H1 (cell line): ENCODE results near the gene GALNTL6. TPM values are rescaled to one million over a fixed set of nuclear protein-coding genes. Genes with fewer than 3 reads are reported as not detected.
A peak's percentile ranks its signal among the peaks of the same experiment; 100 is the strongest.

ENCODE experiments used
- CTCF ChIA-PET: fragments of 300-600 bp; sonication (Branson Sonifier 250); formaldehyde crosslinking; loops from one replicate; lab custom pipeline; 2021; ENCODE audit not compliant: partially characterized antibody; lab: Charles Lee
- POLR2A ChIA-PET: fragments of 300-600 bp; sonication (Branson Sonifier 250); formaldehyde crosslinking; loops from one replicate; lab custom pipeline; 2021; ENCODE audit warnings: inconsistent platforms; ENCODE audit not compliant: partially characterized antibody; lab: Charles Lee
- DNase-seq, 2 experiments: peaks; one replicate each; pipeline versions ENCODE4 v3.0.0 to v3.0.0-alpha.2; 2010 to 2022; ENCODE audit warnings: low spot score in 2 of 2, low read depth in 1 of 2, mixed read lengths in 1 of 2
- FAIRE-seq: peaks from 2 replicates; lab custom pipeline; 2011; peaks lifted over from hg19 to GRCh38; lab: Jason Lieb, UNC
- H2AFZ ChIP-seq: 2 replicates; pipeline ENCODE4 v1.8.1; 2012; ENCODE audit warnings: low read length, inconsistent platforms
- H2AK5ac ChIP-seq: 2 replicates; pipeline ENCODE4 v1.6.1; 2013; ENCODE audit warnings: low read depth, low read length
- H2BK120ac ChIP-seq: replicated peaks from 2 replicates; pipeline ENCODE3; 2013; ENCODE audit warnings: low read depth, low read length, inconsistent platforms
- H2BK12ac ChIP-seq: 2 replicates; pipeline ENCODE4 v1.6.1; 2013; ENCODE audit warnings: low read depth, low read length
- H2BK15ac ChIP-seq: 2 replicates; pipeline ENCODE4 v1.6.1; 2013; ENCODE audit warnings: low read length
- H2BK20ac ChIP-seq: 2 replicates; pipeline ENCODE4 v1.6.1; 2013; ENCODE audit warnings: low read length
- H2BK5ac ChIP-seq: 2 replicates; pipeline ENCODE4 v1.6.1; 2013; ENCODE audit warnings: low read depth, low read length
- H3K14ac ChIP-seq: 2 replicates; pipeline ENCODE4 v1.6.1; 2013; ENCODE audit warnings: inconsistent platforms; ENCODE audit not compliant: insufficient read length
- H3K18ac ChIP-seq: 2 replicates; pipeline ENCODE4 v1.6.1; 2013; ENCODE audit warnings: low read length; ENCODE audit errors: extremely low read depth
- H3K23ac ChIP-seq: 2 replicates; pipeline ENCODE4 v1.6.1; 2013; ENCODE audit warnings: inconsistent platforms; ENCODE audit not compliant: insufficient read length
- H3K23me2 ChIP-seq: 2 replicates; pipeline ENCODE4 v1.6.1; 2013; ENCODE audit warnings: low read depth, low read length
- H3K27ac ChIP-seq: 2 replicates; pipeline ENCODE4 v1.6.1; 2011; ENCODE audit warnings: low read depth, low read length, inconsistent platforms
- H3K27me3 ChIP-seq, 4 experiments: replicated peaks in 1 of 4; 1 replicate in 1 of 4; 2 replicates in 3 of 4; pipeline versions ENCODE4 v1.6.1 to v1.8.1; 2011 to 2013; ENCODE audit warnings: low read length in 3 of 4, mild to moderate bottlenecking in 3 of 4, inconsistent platforms in 2 of 4, mixed read lengths in 2 of 4, moderate library complexity in 1 of 4; ENCODE audit not compliant: control insufficient read depth in 3 of 4, insufficient read depth in 3 of 4; ENCODE audit errors: extremely low read depth in 1 of 4
- H3K36me3 ChIP-seq, 4 experiments: 2 replicates each; pipeline versions ENCODE4 v1.6.1 to v1.8.1; 2011 to 2013; ENCODE audit warnings: mild to moderate bottlenecking in 4 of 4, low read length in 3 of 4, moderate library complexity in 2 of 4, control low read depth in 1 of 4, inconsistent platforms in 1 of 4; ENCODE audit not compliant: insufficient read depth in 4 of 4, control insufficient read depth in 2 of 4
- H3K4ac ChIP-seq: replicated peaks from 2 replicates; pipeline ENCODE3; 2013; ENCODE audit warnings: low read length, low read depth, mixed read lengths, inconsistent platforms; ENCODE audit not compliant: insufficient read length
- H3K4me1 ChIP-seq, 4 experiments: replicated peaks in 1 of 4; 1 replicate in 1 of 4; 2 replicates in 3 of 4; pipeline versions ENCODE4 v1.6.1 to v1.8.1; 2011 to 2013; ENCODE audit warnings: low read length in 3 of 4, inconsistent platforms in 2 of 4, mixed read lengths in 1 of 4; ENCODE audit not compliant: insufficient read depth in 4 of 4, control insufficient read depth in 3 of 4
- H3K4me2 ChIP-seq, 2 experiments: 2 replicates each; pipeline versions ENCODE4 v1.6.1 to v1.8.1; 2011 to 2013; ENCODE audit warnings: low read depth in 2 of 2, low read length in 2 of 2, control low read depth in 1 of 2, inconsistent platforms in 1 of 2, mild to moderate bottlenecking in 1 of 2; ENCODE audit not compliant: insufficient read depth in 1 of 2
- H3K4me3 ChIP-seq, 4 experiments: fragments of 200-600, 300-600 bp in 1 of 4; sonication (generic), shearing (Covaris generic), sonication (Bioruptor Twin) in 1 of 4; 2 replicates each; pipeline versions ENCODE4 v1.5.1 to v1.8.1; 2011 to 2016; ENCODE audit warnings: low read length in 4 of 4, low read depth in 3 of 4, control low read depth in 2 of 4, inconsistent platforms in 2 of 4, mild to moderate bottlenecking in 2 of 4, mixed read lengths in 1 of 4, moderate library complexity in 1 of 4; ENCODE audit not compliant: insufficient read depth in 2 of 4; ENCODE audit errors: extremely low read depth in 1 of 4
- H3K56ac ChIP-seq: replicated peaks from 2 replicates; pipeline ENCODE3; 2013; ENCODE audit warnings: low read depth, mild to moderate bottlenecking, mixed read lengths, low read length, inconsistent platforms; ENCODE audit not compliant: insufficient read length
- H3K79me1 ChIP-seq: 2 replicates; pipeline ENCODE4 v1.6.1; 2013; ENCODE audit warnings: low read depth, low read length, control low read depth
- H3K79me2 ChIP-seq, 2 experiments: 2 replicates each; pipeline versions ENCODE4 v1.6.1 to v1.8.1; 2012 to 2013; ENCODE audit warnings: low read length in 2 of 2, mild to moderate bottlenecking in 2 of 2, inconsistent platforms in 1 of 2; ENCODE audit not compliant: insufficient read depth in 2 of 2, control insufficient read depth in 1 of 2
- H3K9ac ChIP-seq, 4 experiments: replicated peaks in 1 of 4; 1 replicate in 1 of 4; 2 replicates in 3 of 4; pipeline versions ENCODE4 v1.6.1 to v1.8.1; 2011 to 2013; ENCODE audit warnings: low read depth in 3 of 4, low read length in 3 of 4, control low read depth in 2 of 4, mild to moderate bottlenecking in 2 of 4, moderate library complexity in 2 of 4, inconsistent platforms in 1 of 4; ENCODE audit errors: extremely low read depth in 1 of 4
- H3K9me3 ChIP-seq, 2 experiments: 2 replicates each; pipeline versions ENCODE4 v1.6.1 to v1.8.1; 2012 to 2013; ENCODE audit warnings: mild to moderate bottlenecking in 2 of 2, moderate library complexity in 2 of 2, control low read depth in 1 of 2, inconsistent platforms in 1 of 2, low read depth in 1 of 2, low read length in 1 of 2, mixed read lengths in 1 of 2; ENCODE audit not compliant: insufficient read depth in 2 of 2
- H4K20me1 ChIP-seq, 2 experiments: replicated peaks in 1 of 2; 2 replicates each; pipeline versions ENCODE3 to v1.8.1; 2011 to 2013; ENCODE audit warnings: inconsistent platforms in 2 of 2, low read length in 2 of 2, mild to moderate bottlenecking in 1 of 2; ENCODE audit not compliant: insufficient read depth in 2 of 2, control insufficient read depth in 1 of 2
- H4K5ac ChIP-seq: 2 replicates; pipeline ENCODE4 v1.6.1; 2013; ENCODE audit warnings: low read length, low read depth, mixed read lengths, inconsistent platforms; ENCODE audit not compliant: insufficient read length
- H4K8ac ChIP-seq: 2 replicates; pipeline ENCODE4 v1.8.0; 2013; ENCODE audit warnings: mild to moderate bottlenecking, moderate library complexity, low read length, inconsistent platforms; ENCODE audit not compliant: insufficient read depth; ENCODE audit errors: extremely low read depth
- H4K91ac ChIP-seq: replicated peaks from 2 replicates; pipeline ENCODE3; 2013; ENCODE audit warnings: low read length, mixed read lengths, inconsistent platforms; ENCODE audit not compliant: insufficient read length
- JUND ChIP-seq: IDR thresholded peaks from 2 replicates; pipeline ENCODE4 v1.6.1; 2011; ENCODE audit warnings: mild to moderate bottlenecking, improper control_type of control experiment, low read length
- RFX5 ChIP-seq: IDR thresholded peaks from 2 replicates; pipeline ENCODE4 v1.6.1; 2011; ENCODE audit warnings: low read depth, low read length, improper control_type of control experiment, borderline replicate concordance
- RXRA ChIP-seq: IDR thresholded peaks from 2 replicates; pipeline ENCODE4 v1.6.1; 2011; ENCODE audit warnings: low read depth, mild to moderate bottlenecking, low read length, moderate library complexity; ENCODE audit not compliant: insufficient read depth
- WGBS, 2 experiments: shearing (Covaris generic) in 1 of 2; methylation state at CpG; one replicate each; pipeline versions ENCODE4 v1.1.6 to v1.1.7; 2013 to 2015; ENCODE audit warnings: low lambda C conversion rate in 2 of 2, mixed read lengths in 2 of 2, inconsistent platforms in 1 of 2, low coverage in 1 of 2, missing lambda C conversion rate in 1 of 2; ENCODE audit not compliant: insufficient replicate concordance in 2 of 2, insufficient coverage in 1 of 2, insufficient read length in 1 of 2; ENCODE audit errors: extremely low coverage in 1 of 2, missing lambda C conversion rate in 1 of 2; 5-methylcytosine and 5-hydroxymethylcytosine counted together
- polyA plus RNA-seq, 7 experiments: library from polyadenylated mRNA; depleted of rRNA in 3 of 7; stranded (reverse) in 5 of 7; unstranded in 2 of 7; fragments of >200 nt in 5 of 7; fragments of 200-250 nt in 2 of 7; gene quantifications; 1 replicate in 5 of 7; 2 replicates in 1 of 7; 4 replicates in 1 of 7; pipeline versions ENCODE4 v1.2.1 to v1.2.3, GENCODE V29; 2011 to 2013; ENCODE audit warnings: missing spikeins in 2 of 7, mixed read lengths in 2 of 7
- total RNA-seq: library from RNA; stranded (reverse); fragmentation: NEBNext Ultra II Directional; extraction: Animal tissue kit (Norgen Biotek cat#: 25700); gene quantifications from 2 replicates; pipeline ENCODE4 v1.2.1, GENCODE V29; 2021

The GALNTL6 gene
- total and polyA plus RNA-seq, 2 of the 8 experiments (the other 6 are each of a cell fraction or from before 2014, with no cell fraction given): 0.03 to 0.32 TPM

GRCh38 chr4:172573899-172574298, 760.7 kb downstream of the GALNTL6 start:
- no peak for FAIRE-seq

More at GRCh38 chr4:172573899-172574298, 760.7 kb downstream of the GALNTL6 start:
- no peak overlapping the region for H4K8ac ChIP-seq
- H3K56ac ChIP-seq: no peak overlapping the region
- H4K5ac ChIP-seq: no peak overlapping the region
- ChIA-PET POLR2A (no interaction called here), CTCF (no interaction called here)
- 100% methylated on average over 2 of the region's 2 CpGs; no CpG with 5 or more reads in 1 of the 2 experiments for WGBS, 2 experiments
- H3K4me2 ChIP-seq: no peak overlapping the region
- no peak overlapping the region for H3K23ac ChIP-seq
- H3K79me2 ChIP-seq: no peaks in the 10 kb centered on the region
- H4K20me1 ChIP-seq: no peaks in the 10 kb centered on the region
- H2AFZ ChIP-seq: 0 out of 2 replicates have a peak overlapping the region, but pooled peaks have one; percentile 11
- no peaks in the 10 kb centered on the region for H3K36me3 ChIP-seq
- no peak for DNase-seq
- no peaks in the 10 kb centered on the region for H3K23me2 ChIP-seq
- no peak overlapping the region for H3K4me3 ChIP-seq
- no peak overlapping the region for H3K18ac ChIP-seq
- H2BK5ac ChIP-seq: no peak overlapping the region
- no peak for TF ChIP-seq JUND
- TF ChIP-seq RXRA: no peak
- no peak for TF ChIP-seq RFX5
- no peak overlapping the region for H2BK15ac ChIP-seq
- H3K27ac ChIP-seq: no peak overlapping the region
- no peak overlapping the region for H2BK20ac ChIP-seq
- H3K9ac ChIP-seq: no peak overlapping the region
- no peak overlapping the region for H2BK120ac ChIP-seq
- no peak overlapping the region for H2AK5ac ChIP-seq
- no peak overlapping the region for H3K14ac ChIP-seq
- H3K27me3 ChIP-seq: no peaks in the 10 kb centered on the region
- no peaks in the 10 kb centered on the region for H3K4me1 ChIP-seq
- H3K9me3 ChIP-seq: no peaks in the 10 kb centered on the region
- no peak overlapping the region for H2BK12ac ChIP-seq
- no peak overlapping the region for H3K4ac ChIP-seq
- no peaks in the 10 kb centered on the region for H3K79me1 ChIP-seq
- no peak overlapping the region for H4K91ac ChIP-seq
